GM12878 (cell line): Measurements from ENCODE around the gene RNASE13. TPM values are rescaled to one million over a fixed set of nuclear protein-coding genes. Genes with fewer than 3 reads are reported as not detected.

ENCODE experiments used
- ATAC-seq: fragments of 200-7000 bp; cut with Tn5 transposase; 3 replicates; pipeline ENCODE4 v1.9.1; 2020; ENCODE audit warnings: mild to moderate bottlenecking, moderate library complexity
- BruUV-seq: library from RNA; stranded (reverse); fragments of 400-500 nt; replicated peaks from 2 replicates; lab custom pipeline; 2021; lab: Mats Ljungman, UMichigan
- CTCF ChIA-PET: fragments of 300-600 bp; sonication (Branson Sonifier 250); formaldehyde crosslinking; extraction: SDS; loops from one replicate; lab custom pipeline; 2021; ENCODE audit warnings: inconsistent platforms; lab: Yijun Ruan, JAX
- POLR2A ChIA-PET: fragments of 350-600 bp; formaldehyde crosslinking; extraction: SDS; loops from one replicate; lab custom pipeline; 2021; ENCODE audit warnings: inconsistent platforms; lab: Charles Lee
- RAD21 ChIA-PET: fragments of 300-600 bp; sonication (Branson Sonifier 250); formaldehyde crosslinking; loops from one replicate; lab custom pipeline; 2023; ENCODE audit warnings: antibody characterized with exemption; ENCODE audit not compliant: unreplicated experiment; lab: Charles Lee
- SMC1A ChIA-PET: fragments of 300-600 bp; sonication (Branson Sonifier 250); formaldehyde crosslinking; loops from one replicate; lab custom pipeline; 2023; ENCODE audit not compliant: unreplicated experiment, uncharacterized antibody; lab: Charles Lee
- DNase-seq: peaks from one replicate; pipeline ENCODE4 v3.0.0-alpha.2; 2011; ENCODE audit warnings: low read depth, low spot score
- FAIRE-seq: peaks from 3 replicates; lab custom pipeline; 2011; peaks lifted over from hg19 to GRCh38; lab: Jason Lieb, UNC
- H2AFZ ChIP-seq: 2 replicates; pipeline ENCODE4 v1.6.0; 2011; ENCODE audit warnings: low read depth, low read length, control low read depth; ENCODE audit not compliant: control insufficient read depth
- H3K27ac ChIP-seq: 2 replicates; pipeline ENCODE4 v1.5.1; 2011; ENCODE audit warnings: control low read depth; ENCODE audit not compliant: control insufficient read depth, insufficient read depth
- H3K27me3 ChIP-seq, 2 experiments: replicated peaks in 1 of 2; 2 replicates each; pipeline versions ENCODE4 v1.6.0 to v1.6.1; 2011; ENCODE audit warnings: low read length in 1 of 2; ENCODE audit not compliant: control insufficient read depth in 2 of 2, insufficient read depth in 2 of 2
- H3K36me3 ChIP-seq, 2 experiments: 2 replicates each; pipeline ENCODE4 v1.5.1; 2011; ENCODE audit warnings: low read length in 1 of 2; ENCODE audit not compliant: control insufficient read depth in 2 of 2, insufficient read depth in 2 of 2
- H3K4me1 ChIP-seq: 2 replicates; pipeline ENCODE4 v1.6.1; 2011; ENCODE audit warnings: mild to moderate bottlenecking, low read length, moderate library complexity, mixed read lengths; ENCODE audit not compliant: control insufficient read depth, insufficient read depth
- H3K4me2 ChIP-seq: 2 replicates; pipeline ENCODE4 v1.6.0; 2011; ENCODE audit warnings: control low read depth; ENCODE audit not compliant: control insufficient read depth, insufficient read depth
- H3K4me3 ChIP-seq: fragments of 200-600 bp; sonication (generic); 2 replicates; pipeline ENCODE4 v1.5.1; 2016
- H3K79me2 ChIP-seq: 2 replicates; pipeline ENCODE4 v1.6.0; 2011; ENCODE audit warnings: low read length; ENCODE audit not compliant: control insufficient read depth, insufficient read depth
- H3K9ac ChIP-seq: 2 replicates; pipeline ENCODE4 v1.8.0; 2011; ENCODE audit warnings: low read length, control low read depth, mixed read lengths; ENCODE audit not compliant: control insufficient read depth, insufficient read depth
- H3K9me3 ChIP-seq: replicated peaks from 3 replicates; pipeline ENCODE4 v1.5.1; 2011; ENCODE audit warnings: mild to moderate bottlenecking, low read length; ENCODE audit not compliant: control insufficient read depth, insufficient read depth
- H4K20me1 ChIP-seq: 2 replicates; pipeline ENCODE4 v1.6.0; 2011; ENCODE audit not compliant: control insufficient read depth, insufficient read depth
- CHD4 ChIP-seq: fragments of 200-600 bp; sonication (generic); IDR thresholded peaks from 2 replicates; pipeline ENCODE4 v1.6.1; 2016; ENCODE audit warnings: mild to moderate bottlenecking
- EED ChIP-seq: sonication (generic); IDR thresholded peaks from 2 replicates; pipeline ENCODE4 v1.6.1; 2016; ENCODE audit warnings: antibody characterized with exemption, low read depth
- EZH2 ChIP-seq: IDR thresholded peaks from 2 replicates; pipeline ENCODE4 v1.6.1; 2012; ENCODE audit warnings: low read depth, mild to moderate bottlenecking, control low read depth, inconsistent platforms, low read length, borderline replicate concordance; ENCODE audit not compliant: control insufficient read depth
- HCFC1 ChIP-seq: fragments of 150-350 bp; IDR thresholded peaks from 2 replicates; pipeline ENCODE4 v1.6.1; 2014; ENCODE audit warnings: low read length
- HDGF ChIP-seq: fragments of 450-650 bp; IDR thresholded peaks from 2 replicates; pipeline ENCODE4 v1.6.1; 2016; ENCODE audit warnings: antibody characterized with exemption
- JUND ChIP-seq: IDR thresholded peaks from 2 replicates; pipeline ENCODE4 v1.6.1; 2012; ENCODE audit warnings: low read depth, mild to moderate bottlenecking, low read length, improper control_type of control experiment, moderate library complexity
- NBN ChIP-seq: fragments of 450-650 bp; IDR thresholded peaks from 2 replicates; pipeline ENCODE4 v1.6.1; 2016
- NFXL1 ChIP-seq: fragments of 450-650 bp; IDR thresholded peaks from 2 replicates; pipeline ENCODE4 v1.6.1; 2017; ENCODE audit warnings: antibody characterized with exemption, mild to moderate bottlenecking, borderline replicate concordance
- NFYA ChIP-seq: IDR thresholded peaks from 2 replicates; pipeline ENCODE4 v1.6.1; 2011; ENCODE audit warnings: low read depth, mild to moderate bottlenecking, low read length, improper control_type of control experiment, borderline replicate concordance
- PAX8 ChIP-seq: fragments of 450-650 bp; IDR thresholded peaks from 2 replicates; pipeline ENCODE4 v1.6.1; 2017; ENCODE audit warnings: mild to moderate bottlenecking, moderate library complexity
- SIX5 ChIP-seq: IDR thresholded peaks from 2 replicates; pipeline ENCODE4 v1.6.1; 2011; ENCODE audit warnings: mild to moderate bottlenecking, low read depth, low read length, moderate library complexity; ENCODE audit not compliant: severe bottlenecking
- SKIL ChIP-seq: fragments of 450-650 bp; IDR thresholded peaks from 2 replicates; pipeline ENCODE4 v1.6.1; 2017; ENCODE audit warnings: mild to moderate bottlenecking, low read depth, inconsistent platforms; ENCODE audit not compliant: poor library complexity, severe bottlenecking
- SMC3 ChIP-seq: IDR thresholded peaks from 2 replicates; pipeline ENCODE4 v1.6.1; 2011; ENCODE audit warnings: low read length, improper control_type of control experiment, borderline replicate concordance
- SREBF1 ChIP-seq: IDR thresholded peaks from 2 replicates; pipeline ENCODE4 v1.6.1; 2012; ENCODE audit warnings: mild to moderate bottlenecking, low read length
- TBL1XR1 ChIP-seq: IDR thresholded peaks from 2 replicates; pipeline ENCODE4 v1.6.1; 2012; ENCODE audit warnings: low read depth, low read length, improper control_type of control experiment
- ZBED1 ChIP-seq: IDR thresholded peaks from 2 replicates; pipeline ENCODE4 v1.6.1; 2016; ENCODE audit warnings: borderline replicate concordance
- ZNF384 ChIP-seq: IDR thresholded peaks from 2 replicates; pipeline ENCODE4 v1.6.1; 2012; ENCODE audit warnings: low read depth, mild to moderate bottlenecking, low read length, improper control_type of control experiment, borderline replicate concordance
- WGBS: methylation state at CpG from one replicate; pipeline ENCODE4 v1.1.6; 2016; ENCODE audit warnings: low lambda C conversion rate; ENCODE audit not compliant: insufficient replicate concordance, insufficient coverage; ENCODE audit errors: missing lambda C conversion rate; 5-methylcytosine and 5-hydroxymethylcytosine counted together
- in situ Hi-C: fragments of 300-500 bp; cut with MboI; formaldehyde crosslinking; loops from 9 replicates; pipeline ENCODE4 v1.14.3; 2018; ENCODE audit warnings: mixed read lengths
- intact Hi-C: fragments of 100-400 bp; cut with micrococcal nuclease; formaldehyde crosslinking; loops from one replicate; pipeline ENCODE4 v1.14.2; 2022; ENCODE audit not compliant: unreplicated experiment
- polyA plus RNA-seq, 11 experiments: library from polyadenylated mRNA; depleted of rRNA in 4 of 11; unstranded in 6 of 11; stranded (reverse) in 5 of 11; fragments of >200 nt; fragmentation: Nextera tagmentation in 4 of 11; fragmentation: Illumina TruSeq in 1 of 11; extraction: Ambion mirVana in 4 of 11; extraction: Trizol in 1 of 11; gene quantifications; 1 replicate in 1 of 11; 2 replicates in 10 of 11; pipeline versions ENCODE4 v1.2.1 to v1.2.3, GENCODE V29; 2011 to 2016; ENCODE audit warnings: inconsistent platforms in 2 of 11, missing spikeins in 2 of 11, low read depth in 1 of 11
- total RNA-seq, 4 experiments: library from RNA; depleted of rRNA in 3 of 4; stranded (reverse); fragments of >200 nt in 3 of 4; fragmentation: Illumina TruSeq in 1 of 4; extraction: Trizol in 1 of 4; gene quantifications; 2 replicates each; pipeline versions ENCODE4 v1.2.1 to v1.2.3, GENCODE V29; 2013 to 2021
- TF ChIP-seq, protein P1 (sequence below): IDR thresholded peaks from 2 replicates; pipeline ENCODE4 v1.6.1; 2012; ENCODE audit warnings: mild to moderate bottlenecking, low read depth, low read length

RNASE13 gene
- total and polyA plus RNA-seq, 10 of the 15 experiments (the other 5 are each of a cell fraction or from before 2014, with no cell fraction given): not detected

DNA sequence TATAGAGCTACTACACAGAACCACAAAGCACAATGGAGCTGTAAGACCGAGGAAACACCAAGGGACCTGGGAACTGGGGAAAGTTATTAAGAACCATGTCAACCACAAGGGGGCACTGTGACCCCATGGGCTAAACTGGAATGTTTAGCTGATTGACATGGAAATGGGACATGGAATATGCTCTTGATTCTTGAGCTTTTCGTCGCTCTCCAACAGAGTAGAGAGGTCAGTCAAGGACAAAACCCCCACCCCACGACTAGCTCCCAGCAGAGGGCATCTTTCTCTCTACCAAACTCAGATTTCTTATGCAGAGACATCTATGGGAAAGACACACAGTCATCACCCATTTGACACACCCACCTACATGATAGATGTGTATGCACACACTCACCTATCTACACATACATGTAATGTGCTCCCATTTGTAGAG is 19.8 kb downstream of the RNASE13 start (continued):
- TF ChIP-seq CHD4 (no peak), HCFC1 (no peak), HDGF (no peak), JUND (no peak), NBN (no peak), PAX8 (no peak)

DNA sequence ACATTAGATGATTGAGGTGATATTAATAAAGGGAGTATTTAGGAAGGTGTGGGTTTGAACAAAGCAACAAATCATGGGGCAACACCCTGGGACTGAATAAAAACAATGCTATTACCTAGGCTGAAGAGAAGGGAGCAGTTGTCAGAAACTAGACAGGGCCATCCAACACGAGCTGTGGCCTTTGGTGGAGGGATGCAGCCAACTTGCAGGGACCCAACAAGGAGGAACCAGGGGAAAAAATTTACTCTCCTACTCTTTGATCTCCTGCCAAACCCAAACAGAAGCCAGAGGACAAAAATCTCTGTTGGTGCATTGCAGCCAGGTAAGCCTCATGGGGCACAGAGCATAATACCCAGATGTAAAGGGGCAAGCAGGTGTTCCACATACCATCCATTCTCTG is 23.5 kb downstream of the RNASE13 start:
- H3K36me3 ChIP-seq: no peaks in the 10 kb centered on the region
- in situ Hi-C loops: no loop called here
- ChIA-PET RAD21 (interaction anchor here (1.3 kb wide), 1 partner anchor 29 kb away, joined by 4 read pairs; no protein-coding TSS in a partner anchor), SMC1A (interaction anchor here (5.6 kb wide), 1 partner anchor 94 kb away, joined by 99 read pairs; the partner anchor contains the start of gene TMEM253), POLR2A (no interaction called here), CTCF (interaction anchor here (0.6 to 10.7 kb wide), 7 partner anchors 25 to 515 kb away, joined by 3 to 253 read pairs (median 13); partner anchors contain the start of gene TMEM253)
- BruUV-seq: no TSS peak
- no peaks in the 10 kb centered on the region for H3K79me2 ChIP-seq
- ATAC-seq: no peak
- H3K9ac ChIP-seq: no peak overlapping the region
- intact Hi-C loops: no loop called here
- WGBS: 0% methylated on average over 1 of the region's 1 CpG
- no peak for DNase-seq
- H3K4me2 ChIP-seq: no peak overlapping the region
- H3K4me1 ChIP-seq: no peaks in the 10 kb centered on the region
- no peak overlapping the region for H3K27ac ChIP-seq
- peaks cover 0 to 1% of the 10 kb centered on the region in 2 experiments; a peak in 1 of 4 replicates for H3K27me3 ChIP-seq
- no peak overlapping the region for H2AFZ ChIP-seq
- no peak overlapping the region for H3K4me3 ChIP-seq
- H3K9me3 ChIP-seq: no peaks in the 10 kb centered on the region
- no peaks in the 10 kb centered on the region for H4K20me1 ChIP-seq
- no peak for FAIRE-seq
- TF ChIP-seq, protein P1, sequence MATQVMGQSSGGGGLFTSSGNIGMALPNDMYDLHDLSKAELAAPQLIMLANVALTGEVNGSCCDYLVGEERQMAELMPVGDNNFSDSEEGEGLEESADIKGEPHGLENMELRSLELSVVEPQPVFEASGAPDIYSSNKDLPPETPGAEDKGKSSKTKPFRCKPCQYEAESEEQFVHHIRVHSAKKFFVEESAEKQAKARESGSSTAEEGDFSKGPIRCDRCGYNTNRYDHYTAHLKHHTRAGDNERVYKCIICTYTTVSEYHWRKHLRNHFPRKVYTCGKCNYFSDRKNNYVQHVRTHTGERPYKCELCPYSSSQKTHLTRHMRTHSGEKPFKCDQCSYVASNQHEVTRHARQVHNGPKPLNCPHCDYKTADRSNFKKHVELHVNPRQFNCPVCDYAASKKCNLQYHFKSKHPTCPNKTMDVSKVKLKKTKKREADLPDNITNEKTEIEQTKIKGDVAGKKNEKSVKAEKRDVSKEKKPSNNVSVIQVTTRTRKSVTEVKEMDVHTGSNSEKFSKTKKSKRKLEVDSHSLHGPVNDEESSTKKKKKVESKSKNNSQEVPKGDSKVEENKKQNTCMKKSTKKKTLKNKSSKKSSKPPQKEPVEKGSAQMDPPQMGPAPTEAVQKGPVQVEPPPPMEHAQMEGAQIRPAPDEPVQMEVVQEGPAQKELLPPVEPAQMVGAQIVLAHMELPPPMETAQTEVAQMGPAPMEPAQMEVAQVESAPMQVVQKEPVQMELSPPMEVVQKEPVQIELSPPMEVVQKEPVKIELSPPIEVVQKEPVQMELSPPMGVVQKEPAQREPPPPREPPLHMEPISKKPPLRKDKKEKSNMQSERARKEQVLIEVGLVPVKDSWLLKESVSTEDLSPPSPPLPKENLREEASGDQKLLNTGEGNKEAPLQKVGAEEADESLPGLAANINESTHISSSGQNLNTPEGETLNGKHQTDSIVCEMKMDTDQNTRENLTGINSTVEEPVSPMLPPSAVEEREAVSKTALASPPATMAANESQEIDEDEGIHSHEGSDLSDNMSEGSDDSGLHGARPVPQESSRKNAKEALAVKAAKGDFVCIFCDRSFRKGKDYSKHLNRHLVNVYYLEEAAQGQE: no peak
- TF ChIP-seq EZH2 (no peak), SKIL (no peak), ZNF384 (no peak), NFXL1 (no peak), TBL1XR1 (no peak), SREBF1 (no peak), SIX5 (no peak), ZBED1 (no peak), NFYA (no peak), SMC3 (no peak), EED (no peak)
